ENCODE data around the gene SLC2A1.
"Not testable (repeated sequence)": the region's sequence is repeated elsewhere in the genome, so short reads cannot be mapped to it uniquely, and the experiment has no call there.

The SLC2A1 gene

DNA sequence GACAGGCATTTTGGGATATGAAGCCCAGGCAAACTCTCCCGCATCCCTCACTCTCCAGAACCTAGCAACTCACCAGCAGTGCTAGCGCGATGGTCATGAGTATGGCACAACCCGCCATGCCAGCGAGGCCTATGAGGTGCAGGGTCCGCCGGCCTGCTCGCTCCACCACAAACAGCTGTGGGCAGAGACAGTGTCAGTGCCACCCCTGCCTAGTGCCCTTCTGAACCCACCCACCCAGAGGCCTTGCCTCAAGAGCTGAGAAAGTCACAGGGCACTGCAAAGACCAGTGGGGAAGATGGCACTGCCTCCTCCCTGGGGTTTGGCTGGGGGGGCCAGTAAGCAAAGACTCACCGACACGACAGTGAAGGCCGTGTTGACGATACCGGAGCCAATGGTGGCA, 29.8 kb downstream of the SLC2A1 start:
- no peak for DNase-seq (ENCODE audit: low spot score)

DNA sequence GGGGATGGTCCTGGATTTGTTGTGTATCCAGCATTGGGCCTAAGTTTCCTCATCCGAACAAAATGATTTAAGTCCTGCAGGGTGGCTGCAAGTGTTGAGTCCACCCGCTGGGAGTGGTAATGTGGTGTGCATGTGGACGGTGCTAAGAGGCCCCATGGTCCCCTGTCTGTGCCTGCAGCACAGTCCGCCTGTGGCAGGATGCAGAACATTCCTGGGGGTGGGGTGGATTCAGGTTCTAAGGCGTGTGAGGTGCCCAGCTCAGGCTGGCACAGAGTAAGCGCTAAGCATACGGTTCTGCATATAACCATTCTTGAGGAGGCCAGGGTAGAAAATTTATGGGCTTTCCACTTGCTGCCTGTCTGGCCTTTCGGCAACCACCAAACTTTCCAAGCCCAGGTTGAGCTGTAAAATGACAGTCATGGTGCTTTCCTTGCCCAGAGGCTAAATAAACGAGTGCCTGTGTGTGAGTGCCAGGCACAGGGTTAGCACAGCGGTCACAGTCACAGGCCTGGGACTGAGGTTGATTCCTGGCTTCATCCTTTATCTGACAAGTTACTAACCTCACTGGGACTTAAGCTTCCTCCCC, 30.7 kb downstream of the SLC2A1 start:
- DNase-seq (ENCODE audit: low spot score): no peak

DNA sequence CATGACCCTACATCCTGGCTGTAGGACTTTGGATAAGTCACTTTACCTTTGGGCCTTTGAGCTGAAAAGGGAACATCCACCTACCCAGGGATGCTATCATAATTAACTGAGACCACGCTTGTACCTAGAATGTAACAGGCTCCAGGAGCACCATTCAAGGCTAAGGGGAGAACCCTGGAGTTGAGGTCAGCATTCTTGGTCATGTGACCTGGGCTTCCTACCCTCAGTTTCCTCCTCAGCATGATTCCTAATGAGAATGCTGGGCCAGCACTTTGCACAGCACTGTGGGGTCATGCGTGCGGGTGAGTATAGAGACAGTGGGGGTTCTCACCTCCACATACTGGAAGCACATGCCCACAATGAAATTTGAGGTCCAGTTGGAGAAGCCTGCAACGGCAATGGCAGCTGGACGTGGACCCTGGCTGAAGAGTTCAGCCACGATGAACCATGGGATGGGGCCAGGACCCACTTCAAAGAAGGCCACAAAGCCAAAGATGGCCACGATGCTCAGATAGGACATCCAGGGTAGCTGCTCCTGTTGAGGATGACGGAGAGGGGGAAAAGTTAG, 31.3 kb downstream of the SLC2A1 start:
- no peak for DNase-seq (ENCODE audit: low spot score)

DNA sequence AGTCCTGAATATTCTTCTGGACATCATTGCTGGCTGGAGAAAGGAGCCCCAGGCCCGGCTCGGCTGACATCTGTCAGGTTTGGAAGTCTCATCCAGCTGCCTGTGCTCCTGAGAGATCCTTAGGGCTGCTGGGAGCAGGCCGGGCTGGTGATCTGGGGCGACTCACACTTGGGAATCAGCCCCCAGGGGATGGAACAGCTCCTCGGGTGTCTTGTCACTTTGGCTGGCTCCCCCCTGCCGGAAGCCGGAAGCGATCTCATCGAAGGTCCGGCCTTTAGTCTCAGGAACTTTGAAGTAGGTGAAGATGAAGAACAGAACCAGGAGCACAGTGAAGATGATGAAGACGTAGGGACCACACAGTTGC, 31.8 kb downstream of the SLC2A1 start:
- DNase-seq (ENCODE audit: low spot score): no peak

DNA sequence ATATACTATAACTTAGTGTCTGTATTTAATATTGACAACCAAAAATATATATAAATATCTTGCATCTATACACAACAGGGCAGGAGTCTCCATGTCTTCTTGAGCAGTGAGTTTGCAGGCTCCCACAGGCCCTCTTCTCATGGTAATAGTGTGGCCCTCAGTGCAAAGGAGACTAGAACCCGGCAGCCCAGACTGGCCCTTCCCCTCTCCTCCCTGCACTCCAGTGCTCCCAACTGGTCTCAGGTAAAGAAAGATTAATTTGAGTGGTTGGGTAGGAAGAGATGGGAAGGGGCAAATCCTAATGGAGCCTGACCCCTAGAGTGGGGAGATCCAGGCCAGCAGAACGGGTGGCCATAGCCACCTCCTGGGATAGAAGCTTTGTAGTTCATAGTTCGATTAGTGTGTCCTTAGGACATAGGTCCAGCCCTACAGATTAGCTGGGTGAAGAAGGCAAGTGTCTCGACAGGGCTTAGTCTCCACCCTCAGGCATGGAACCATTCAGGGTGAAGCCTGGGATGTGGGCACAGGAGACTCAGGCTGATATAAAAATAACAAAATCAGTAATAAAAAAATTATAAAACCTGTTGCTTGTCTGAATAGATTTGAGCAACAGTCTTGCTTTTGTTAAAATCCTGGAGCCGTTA, 32.3 kb downstream of the SLC2A1 start:
- DNase-seq (ENCODE audit: low spot score): no peak

DNA sequence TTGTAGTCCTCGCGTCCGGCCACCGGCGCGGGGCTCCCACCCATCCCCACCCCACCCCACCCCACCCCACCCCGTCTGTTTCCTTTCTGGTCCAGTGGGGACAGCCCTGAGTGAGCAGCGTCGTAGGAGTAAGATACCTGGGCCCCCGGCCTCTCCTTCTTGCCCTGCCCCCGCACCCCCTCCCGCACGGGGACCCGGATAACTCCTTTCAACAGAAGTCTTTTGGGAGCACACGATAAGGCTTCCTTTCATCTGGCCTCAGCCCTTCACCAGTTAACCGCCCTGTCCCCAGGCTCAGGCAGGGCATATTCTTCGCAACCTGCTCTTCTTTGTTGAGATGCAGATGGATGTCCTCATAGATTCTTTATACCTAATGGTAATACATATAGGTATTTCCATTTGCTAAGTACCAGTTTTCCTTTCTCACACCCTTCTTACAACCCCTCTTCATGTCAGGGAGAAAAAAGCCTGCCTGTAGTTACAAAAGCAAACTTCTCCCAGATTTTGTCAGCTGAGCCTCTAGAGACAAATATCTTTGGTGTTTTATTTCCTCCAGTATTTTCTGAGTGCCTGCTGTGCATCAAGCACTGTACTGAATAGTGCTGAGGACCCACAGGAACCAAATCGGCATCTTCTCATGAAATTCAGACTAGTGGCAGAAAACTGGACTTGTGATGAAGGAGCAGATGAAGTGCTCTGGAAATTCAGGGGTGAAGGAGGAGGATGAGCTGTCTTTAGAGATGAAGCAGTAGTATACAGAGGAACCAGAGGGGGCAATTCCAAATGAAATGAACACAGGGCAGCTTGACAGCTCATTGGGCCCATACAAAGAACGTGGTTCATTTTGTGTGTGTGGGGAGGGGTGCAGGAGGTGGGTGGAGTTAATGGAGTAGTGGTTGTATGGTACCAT, 33.6 kb downstream of the SLC2A1 start:
- DNase-seq (ENCODE audit: low spot score): no peak

DNA sequence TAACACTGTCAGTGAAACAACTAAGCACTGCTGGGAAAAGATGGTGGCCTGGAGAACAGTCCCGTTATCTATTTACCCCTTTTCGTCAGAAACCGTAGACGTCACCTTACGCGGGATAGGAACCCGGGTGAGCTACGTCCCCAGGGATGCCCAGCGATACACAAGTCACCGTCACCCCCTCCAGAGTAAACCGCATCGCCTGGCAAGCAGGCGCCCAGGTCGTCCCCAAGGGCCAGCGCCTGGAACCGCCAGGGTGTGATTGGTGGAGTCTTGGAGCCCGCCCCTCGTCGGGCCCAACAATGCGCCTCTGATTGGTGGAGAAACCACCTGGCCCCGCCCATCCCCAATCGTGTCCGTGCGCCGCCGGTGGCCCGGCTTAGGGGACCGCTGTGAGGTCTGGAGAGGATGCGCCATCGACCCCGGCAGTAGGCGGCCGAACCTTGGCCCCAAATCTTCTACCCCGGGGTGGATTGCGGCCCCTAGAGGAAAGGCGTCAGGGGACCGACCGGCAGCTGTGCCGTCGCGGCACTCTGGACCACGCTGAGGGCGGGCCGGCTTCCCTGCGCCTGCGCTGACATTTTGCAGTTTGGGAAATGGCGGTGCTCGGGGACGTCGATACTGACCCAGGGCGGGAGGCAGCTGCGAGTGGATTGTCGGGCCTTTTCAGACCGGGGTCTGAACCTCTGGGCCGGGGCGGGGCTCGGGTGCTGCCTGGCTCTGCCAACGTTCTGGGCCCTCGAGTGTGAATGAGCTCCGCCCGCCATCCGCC, 34.4 kb downstream of the SLC2A1 start:
- DNase-seq (ENCODE audit: low spot score): peak; percentile 75

DNA sequence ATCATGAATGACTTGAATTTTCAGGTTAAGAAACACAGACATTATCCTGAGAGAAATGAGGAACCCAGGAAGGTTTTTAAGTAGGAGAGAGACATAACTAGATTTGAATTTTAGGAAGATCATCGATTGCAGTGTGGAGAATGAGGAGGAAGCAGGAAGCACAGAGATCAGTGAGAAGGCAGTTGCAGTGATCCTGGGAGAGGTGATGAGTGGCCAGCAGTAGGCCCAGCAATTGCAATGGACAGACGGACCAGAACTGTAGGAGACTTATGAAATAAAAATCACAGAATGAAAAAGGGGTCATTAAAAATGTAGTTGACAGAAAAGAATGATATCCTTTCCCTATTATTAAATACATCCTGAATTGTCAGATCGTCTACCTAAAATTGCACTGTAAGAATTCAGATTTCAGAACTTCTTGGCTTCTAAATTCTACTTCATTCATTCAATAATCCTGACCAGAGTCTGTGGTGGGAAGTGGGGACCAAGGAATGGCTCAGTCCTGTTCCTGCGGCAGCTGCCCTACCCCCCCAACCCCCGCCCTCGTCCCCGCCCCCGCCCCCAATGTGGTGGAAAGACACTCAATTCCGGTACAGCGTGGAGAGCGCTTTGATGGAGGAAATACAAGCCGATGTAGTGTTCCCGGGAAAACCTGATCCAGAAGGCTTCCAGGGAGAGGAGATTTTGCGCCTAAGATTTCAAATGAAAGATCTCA, 35.1 kb downstream of the SLC2A1 start:
- no peak for DNase-seq (ENCODE audit: low spot score)

DNA sequence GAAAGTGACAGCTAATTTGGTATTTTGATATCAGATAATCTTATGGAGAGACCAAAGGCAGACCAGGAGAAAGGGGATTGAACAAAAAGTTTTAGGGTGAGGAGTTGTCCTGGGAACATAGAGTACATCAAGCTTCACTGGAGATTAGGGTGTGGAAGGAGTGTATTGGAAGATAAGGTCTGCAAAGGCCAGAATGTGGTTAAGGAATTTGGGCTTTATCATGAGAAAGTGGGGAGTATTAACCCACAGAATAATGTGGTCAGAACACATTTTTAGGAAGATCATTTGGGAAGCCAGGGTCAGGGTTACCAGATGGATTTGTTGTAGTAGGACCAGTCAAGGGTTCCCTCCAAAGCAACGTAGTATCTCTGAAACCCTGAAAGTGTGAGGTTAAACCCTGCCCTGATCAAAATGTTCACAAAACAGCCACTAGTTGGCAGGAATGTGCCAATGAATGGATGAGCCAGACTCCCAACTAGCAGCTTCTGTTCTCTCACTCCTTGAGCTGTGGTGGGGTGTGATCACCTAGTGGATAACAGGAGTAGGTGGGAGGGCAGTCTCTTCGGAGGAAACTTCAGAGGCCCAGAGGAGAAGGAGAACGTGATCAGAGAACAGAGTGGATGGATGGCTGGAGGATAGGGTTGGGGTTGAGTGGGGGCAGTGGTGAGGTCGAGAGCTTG, 35.8 kb downstream of the SLC2A1 start:
- DNase-seq (ENCODE audit: low spot score): peak; percentile 65

DNA sequence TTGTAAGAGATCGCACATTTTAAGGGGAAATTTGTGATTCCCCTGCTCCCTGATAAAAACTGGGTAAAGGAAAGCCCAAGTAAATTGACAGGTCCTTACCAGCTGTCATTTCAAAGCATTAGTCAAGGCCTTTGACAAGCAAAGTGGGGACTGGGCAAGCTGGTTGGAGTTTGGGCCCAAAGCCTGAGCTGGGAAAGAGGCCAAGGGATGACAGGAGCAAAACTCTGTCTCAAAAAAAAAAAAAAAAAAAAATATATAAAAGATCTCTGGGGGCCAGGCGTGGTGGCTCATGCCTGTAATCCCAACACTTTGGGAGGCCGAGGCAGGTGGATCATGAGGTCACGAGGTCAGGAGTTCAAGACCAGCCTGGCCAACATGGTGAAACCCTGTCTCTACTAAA, 36.9 kb downstream of the SLC2A1 start:
- DNase-seq (ENCODE audit: low spot score): no peak

DNA sequence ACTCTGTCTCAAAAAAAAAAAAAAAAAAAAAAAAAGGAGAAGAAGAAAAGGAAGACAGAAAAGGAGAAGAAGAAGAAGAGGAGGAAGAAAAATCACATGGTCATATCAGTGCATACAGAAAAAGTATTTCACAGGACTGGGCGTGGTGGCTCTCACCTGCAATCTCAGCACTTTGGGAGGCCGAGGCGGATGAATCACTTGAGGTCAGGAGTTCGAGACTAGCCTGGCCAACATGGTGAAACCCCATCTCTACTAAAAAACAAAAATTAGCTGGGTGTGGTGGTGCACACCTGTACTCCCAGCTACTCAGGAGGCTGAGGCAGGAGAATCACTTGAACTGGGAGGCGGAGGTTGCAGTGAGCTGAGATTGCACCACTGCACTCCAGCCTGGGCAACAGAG, 39.0 kb downstream of the SLC2A1 start:
- not testable (repeated sequence) for DNase-seq (ENCODE audit: low spot score)

DNA sequence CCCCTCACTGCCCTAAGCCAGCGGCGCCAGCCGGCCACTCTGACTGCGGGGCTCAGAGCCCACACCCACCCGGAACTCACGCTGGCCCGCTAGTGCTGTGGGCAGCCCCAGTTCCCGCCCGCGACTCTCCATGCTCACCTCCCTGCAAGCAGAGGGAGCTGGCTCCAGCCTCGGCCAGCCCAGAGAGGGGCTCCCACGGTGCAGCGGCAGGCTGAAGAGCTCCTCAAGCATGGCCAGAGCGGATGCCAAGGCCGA, 41.5 kb downstream of the SLC2A1 start:
- DNase-seq (ENCODE audit: low spot score): no peak

DNA sequence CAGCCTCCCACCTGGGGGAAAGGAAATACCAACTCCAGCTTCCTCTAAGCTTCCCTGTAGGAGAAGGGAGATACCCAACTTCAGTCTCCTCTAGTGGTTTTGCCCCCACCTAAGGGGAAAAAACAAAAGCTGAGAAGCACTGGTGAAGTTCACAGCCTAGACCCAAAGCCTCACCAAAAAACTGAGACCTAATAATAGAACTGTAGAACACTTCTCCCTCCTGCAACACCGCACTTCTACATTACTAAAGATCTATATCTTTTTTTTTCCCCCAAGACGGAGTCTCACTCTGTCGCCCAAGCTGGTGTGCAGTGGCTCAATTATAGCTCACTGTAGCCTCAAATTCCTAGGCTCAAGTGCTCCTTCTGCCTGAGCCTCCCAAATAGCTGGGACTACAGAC, 43.2 kb downstream of the SLC2A1 start:
- DNase-seq (ENCODE audit: low spot score): no peak

DNA sequence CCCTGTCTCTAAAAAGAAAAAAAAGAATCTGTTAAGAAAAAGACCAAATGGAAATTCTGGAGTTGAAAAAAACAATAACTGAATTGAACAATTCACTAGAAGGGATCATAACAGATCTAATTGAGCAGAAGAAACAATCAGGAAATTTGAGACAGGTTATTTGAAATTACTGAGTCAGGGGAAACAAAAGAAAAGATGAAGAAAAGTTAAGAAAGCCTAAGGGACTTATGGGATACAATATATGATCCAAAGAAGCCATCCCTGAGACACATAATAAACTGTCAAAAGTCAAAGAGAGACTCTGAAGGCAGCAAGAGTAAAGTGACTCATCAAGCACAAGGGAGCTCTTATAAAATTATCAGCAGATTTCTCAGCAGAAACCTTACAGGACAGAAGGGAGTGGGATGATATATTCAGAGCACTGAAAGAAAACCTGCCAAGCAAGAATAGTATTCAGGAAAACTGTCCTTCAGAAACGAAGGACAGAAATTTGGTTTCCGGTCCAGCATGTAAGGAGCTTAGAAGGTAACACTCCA, 44.5 kb downstream of the SLC2A1 start:
- no peak for DNase-seq (ENCODE audit: low spot score)

DNA sequence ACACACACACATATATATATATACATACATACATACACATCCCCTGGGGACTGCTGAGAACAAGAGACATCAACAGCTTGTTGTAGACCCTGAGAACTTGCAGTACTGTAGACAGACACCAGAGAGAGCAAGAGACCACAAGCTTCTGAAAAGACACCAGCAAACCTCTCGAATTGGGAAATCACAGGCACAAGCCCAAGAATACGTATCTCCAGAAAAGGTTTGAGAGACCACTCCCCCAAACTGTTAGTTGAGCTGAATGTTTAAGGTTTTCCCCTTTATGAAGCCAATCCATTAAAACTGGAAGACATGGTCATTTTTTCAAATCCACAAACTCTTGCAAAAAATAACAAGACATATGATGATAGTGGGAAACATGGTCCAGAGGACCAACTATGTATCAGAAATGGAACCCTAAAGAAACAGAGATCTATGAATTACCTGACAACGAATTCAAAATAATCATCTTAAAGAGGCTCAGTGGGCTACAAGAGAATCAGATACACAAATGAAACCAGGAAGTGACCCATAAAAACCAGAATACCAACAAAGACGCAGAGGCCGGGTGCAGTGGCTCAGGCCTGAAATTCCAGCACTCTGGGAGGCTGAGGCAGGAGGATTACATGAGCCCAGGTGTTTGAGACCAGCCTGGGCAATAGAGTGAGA, 45.1 kb downstream of the SLC2A1 start:
- DNase-seq (ENCODE audit: low spot score): peak; percentile 42

DNA sequence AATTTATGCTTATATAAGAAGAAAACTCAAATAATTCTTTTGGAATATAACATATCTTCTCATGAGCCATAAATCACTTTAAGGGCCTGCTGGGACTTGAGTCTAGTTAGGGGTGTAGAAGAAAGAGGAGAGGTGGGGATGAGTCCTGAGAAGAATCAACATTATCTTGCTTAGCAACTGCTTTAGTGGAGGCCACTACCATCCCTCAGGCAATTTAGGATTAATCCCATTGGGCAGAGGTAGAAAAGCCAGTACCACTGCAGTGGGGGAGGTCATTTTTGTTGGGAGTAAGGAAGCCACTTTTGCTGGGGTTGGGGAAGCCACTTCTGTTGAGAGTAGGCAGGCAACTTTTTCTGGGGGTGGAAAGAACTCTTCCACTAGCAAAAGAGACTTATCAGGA, 47.7 kb downstream of the SLC2A1 start:
- DNase-seq (ENCODE audit: low spot score): no peak

DNA sequence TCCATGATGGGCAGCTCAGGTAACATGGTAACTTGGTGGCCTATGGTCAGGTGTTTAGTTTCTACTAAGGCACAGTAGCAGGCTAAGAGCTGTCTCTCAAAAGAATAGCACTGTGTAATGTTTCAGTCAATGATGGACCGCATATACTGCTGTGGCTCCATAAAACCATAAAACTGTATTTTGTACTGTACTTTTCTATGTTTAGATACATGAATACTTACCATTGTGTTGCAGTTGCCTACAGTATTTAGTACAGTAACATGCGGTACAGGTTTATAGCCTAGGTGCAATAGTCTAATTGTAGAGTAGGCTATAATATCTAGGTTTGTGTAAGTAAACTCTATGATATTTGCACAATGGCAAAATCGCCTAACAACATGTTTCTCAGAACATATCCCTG, 50.6 kb downstream of the SLC2A1 start:
- no peak for DNase-seq (ENCODE audit: low spot score)

DNA sequence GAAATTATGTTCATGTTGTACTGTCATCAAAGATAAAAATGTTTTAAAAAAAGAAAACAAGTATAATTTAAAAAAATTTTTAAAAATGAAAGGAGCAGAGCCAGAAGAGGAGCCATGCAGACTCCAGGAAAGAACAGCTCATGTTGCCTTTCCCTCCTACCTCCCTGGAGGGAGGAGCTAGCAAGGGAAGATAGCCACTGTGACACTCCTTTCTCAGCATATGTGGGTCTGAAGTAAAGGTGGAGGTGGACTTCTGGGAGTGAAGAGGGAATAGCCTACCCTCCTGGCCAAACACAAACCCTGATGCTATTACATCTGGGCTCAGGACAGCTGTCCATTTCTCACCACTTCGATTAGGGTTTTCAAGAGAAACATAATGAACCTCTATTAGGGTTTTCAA, 54.2 kb downstream of the SLC2A1 start:
- no peak for DNase-seq (ENCODE audit: low spot score)

DNA sequence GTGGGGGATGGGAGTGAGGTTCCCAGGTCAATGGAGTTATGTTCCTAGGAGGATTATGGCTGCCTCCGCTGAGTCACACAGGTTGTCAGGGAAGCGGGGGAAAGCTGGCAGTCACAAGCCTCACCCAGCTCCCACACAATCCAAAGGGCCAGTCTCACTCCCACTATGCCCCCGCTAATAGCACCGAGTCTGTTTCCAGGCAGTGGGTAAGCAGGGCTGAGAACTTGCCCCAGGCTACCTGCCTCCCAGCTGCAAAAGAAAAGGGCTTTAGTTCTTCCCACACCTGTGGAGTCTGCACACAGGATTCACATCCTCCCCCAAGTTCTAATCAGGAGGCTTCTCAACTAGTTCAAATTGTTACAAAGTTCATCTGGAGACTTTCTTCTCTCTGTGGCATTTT, 58.7 kb downstream of the SLC2A1 start:
- DNase-seq (ENCODE audit: low spot score): not testable (repeated sequence)

DNA sequence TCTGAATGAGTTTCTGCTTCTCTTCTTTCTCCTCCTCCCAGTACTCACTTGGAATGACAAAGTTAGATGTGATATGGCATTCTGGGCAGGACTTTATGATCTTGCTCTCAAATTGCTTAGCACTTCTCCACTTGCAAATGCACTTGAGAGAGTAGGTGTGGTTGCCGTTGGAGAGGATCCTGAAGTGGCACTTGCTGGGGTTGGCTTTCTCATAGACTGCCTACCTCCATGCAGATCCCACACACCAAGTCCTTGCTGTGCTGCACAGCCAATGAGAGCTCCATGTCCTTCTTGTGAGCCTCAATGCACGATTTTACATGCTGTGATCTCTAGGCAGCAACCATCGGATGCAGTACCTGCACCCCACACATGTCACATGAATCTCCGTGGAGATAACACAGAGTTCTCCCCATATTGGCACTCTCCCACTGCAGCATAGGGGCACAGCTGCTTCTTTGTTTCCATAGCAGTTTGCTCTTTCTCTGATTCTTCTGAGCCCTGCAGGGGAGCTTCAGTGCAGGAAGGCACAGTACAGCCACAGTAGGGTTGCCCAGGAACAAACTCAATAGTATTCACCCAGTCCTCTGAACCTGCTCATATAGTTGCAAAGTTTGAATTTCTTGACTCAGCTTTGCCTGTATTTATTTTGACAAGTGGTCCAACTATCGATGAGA, 67.1 kb downstream of the SLC2A1 start:
- DNase-seq (ENCODE audit: low spot score): no peak

Data from COLO829 (cell line).